Thoracic aorta (tissue), 2 donors: ENCODE data around the gene GABRB3. TPM values are rescaled to one million over a fixed set of nuclear protein-coding genes. Genes with fewer than 3 reads are reported as not detected.

Source experiments
- ATAC-seq: fragments of 150-250 bp; one replicate; pipeline ENCODE4 v1.8.0; 2017; ENCODE audit warnings: low read depth; ENCODE audit not compliant: insufficient number of reproducible peaks, low FRiP score
- DNase-seq: peaks from one replicate; pipeline ENCODE4 v3.0.0-alpha.2; 2020; ENCODE audit warnings: low spot score
- H3K27ac ChIP-seq, 2 donors: fragments of 200-600 bp; sonication (generic); 1 replicate in 1 of 2; 2 replicates in 1 of 2; pipeline ENCODE4 v1.5.1; 2016; ENCODE audit warnings: mild to moderate bottlenecking in 2 of 2, moderate library complexity in 2 of 2
- H3K27me3 ChIP-seq: fragments of 200-600 bp; sonication (generic); replicated peaks from 2 replicates; pipeline ENCODE4 v1.6.0; 2016; ENCODE audit warnings: mild to moderate bottlenecking; ENCODE audit not compliant: insufficient read depth
- H3K36me3 ChIP-seq: fragments of 200-600 bp; sonication (generic); one replicate; pipeline ENCODE4 v1.5.1; 2016
- H3K4me1 ChIP-seq, 2 donors: fragments of 200-600 bp; sonication (generic); 1 replicate in 1 of 2; 2 replicates in 1 of 2; pipeline versions ENCODE4 v1.5.1 to v1.6.0; 2016; ENCODE audit warnings: low read depth in 2 of 2, mild to moderate bottlenecking in 1 of 2; ENCODE audit not compliant: control insufficient read depth in 1 of 2
- H3K4me3 ChIP-seq: fragments of 200-600 bp; sonication (generic); 2 replicates; pipeline ENCODE4 v1.5.1; 2016; ENCODE audit warnings: mild to moderate bottlenecking
- H3K9me3 ChIP-seq: fragments of 200-600 bp; sonication (generic); 2 replicates; pipeline ENCODE4 v1.5.1; 2016
- total RNA-seq, 2 donors: library from RNA; depleted of rRNA; stranded (reverse); fragments of >200 nt; gene quantifications; one replicate each; pipeline versions ENCODE4 v1.1.0 to v1.2.3, GENCODE V29; 2016
- TF ChIP-seq, protein P1 (sequence below): fragments of 200-600 bp; sonication (generic); IDR thresholded peaks from one replicate; pipeline ENCODE4 v1.5.1; 2019; ENCODE audit warnings: antibody characterized with exemption

The GABRB3 gene
- total RNA-seq, 2 donors from 2014 or later, result 0.54 to 2.0 TPM

- Histone ChIP-seq H3K27me3 (no peaks in the 10 kb centered on the region), H3K9me3 (no peaks in the 10 kb centered on the region), H3K36me3 (no peaks in the 10 kb centered on the region), H3K4me1 (no peaks in the 10 kb centered on the region), H3K4me3 (no peak overlapping the region), H3K27ac (no peak overlapping the region)
- ATAC-seq, result no peak
- DNase-seq, result no peak
- TF ChIP-seq, protein P1, sequence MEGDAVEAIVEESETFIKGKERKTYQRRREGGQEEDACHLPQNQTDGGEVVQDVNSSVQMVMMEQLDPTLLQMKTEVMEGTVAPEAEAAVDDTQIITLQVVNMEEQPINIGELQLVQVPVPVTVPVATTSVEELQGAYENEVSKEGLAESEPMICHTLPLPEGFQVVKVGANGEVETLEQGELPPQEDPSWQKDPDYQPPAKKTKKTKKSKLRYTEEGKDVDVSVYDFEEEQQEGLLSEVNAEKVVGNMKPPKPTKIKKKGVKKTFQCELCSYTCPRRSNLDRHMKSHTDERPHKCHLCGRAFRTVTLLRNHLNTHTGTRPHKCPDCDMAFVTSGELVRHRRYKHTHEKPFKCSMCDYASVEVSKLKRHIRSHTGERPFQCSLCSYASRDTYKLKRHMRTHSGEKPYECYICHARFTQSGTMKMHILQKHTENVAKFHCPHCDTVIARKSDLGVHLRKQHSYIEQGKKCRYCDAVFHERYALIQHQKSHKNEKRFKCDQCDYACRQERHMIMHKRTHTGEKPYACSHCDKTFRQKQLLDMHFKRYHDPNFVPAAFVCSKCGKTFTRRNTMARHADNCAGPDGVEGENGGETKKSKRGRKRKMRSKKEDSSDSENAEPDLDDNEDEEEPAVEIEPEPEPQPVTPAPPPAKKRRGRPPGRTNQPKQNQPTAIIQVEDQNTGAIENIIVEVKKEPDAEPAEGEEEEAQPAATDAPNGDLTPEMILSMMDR, result no peak
Observed at GRCh38 chr15:26716069-26716468, 56.8 kb downstream of the GABRB3 start.

GRCh38 chr15:26713498-26713897 is 59.4 kb downstream of the GABRB3 start:
- no peaks in the 10 kb centered on the region for H3K27me3 ChIP-seq
- H3K4me3 ChIP-seq, result no peak overlapping the region
- no peaks in the 10 kb centered on the region for H3K9me3 ChIP-seq
- ATAC-seq (no peak), DNase-seq (no peak)
- H3K4me1 ChIP-seq, result no peaks in the 10 kb centered on the region
- no peak overlapping the region for H3K27ac ChIP-seq
- TF ChIP-seq, protein P1, result no peak
- no peaks in the 10 kb centered on the region for H3K36me3 ChIP-seq

DNA sequence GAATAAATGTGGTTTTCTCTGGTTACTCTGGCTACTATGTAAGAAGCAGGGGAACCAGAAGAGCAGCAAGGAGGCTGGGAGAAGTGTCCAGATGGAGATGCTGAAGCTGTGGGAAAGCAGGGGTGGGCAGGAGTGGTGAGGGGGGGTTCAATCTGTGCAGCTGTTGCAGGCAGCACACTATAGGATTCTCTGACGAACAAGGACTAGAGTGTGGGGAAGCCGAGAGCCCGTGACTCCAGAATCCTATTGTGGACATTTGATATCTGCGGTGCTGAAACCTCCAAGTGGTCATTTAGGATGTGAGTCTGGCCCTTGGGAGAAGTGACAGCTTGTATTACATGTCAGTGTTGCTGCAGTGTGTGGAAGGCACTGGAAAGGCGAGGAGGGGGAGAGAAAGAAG is 60.5 kb downstream of the GABRB3 start:
- DNase-seq (no peak), ATAC-seq (no peak)
- H3K27ac ChIP-seq, result no peak overlapping the region
- H3K4me3 ChIP-seq, result no peak overlapping the region
- no peaks in the 10 kb centered on the region for H3K4me1 ChIP-seq
- H3K27me3 ChIP-seq, result no peaks in the 10 kb centered on the region
- H3K36me3 ChIP-seq, result no peaks in the 10 kb centered on the region
- no peaks in the 10 kb centered on the region for H3K9me3 ChIP-seq
- TF ChIP-seq, protein P1, result no peak

DNA sequence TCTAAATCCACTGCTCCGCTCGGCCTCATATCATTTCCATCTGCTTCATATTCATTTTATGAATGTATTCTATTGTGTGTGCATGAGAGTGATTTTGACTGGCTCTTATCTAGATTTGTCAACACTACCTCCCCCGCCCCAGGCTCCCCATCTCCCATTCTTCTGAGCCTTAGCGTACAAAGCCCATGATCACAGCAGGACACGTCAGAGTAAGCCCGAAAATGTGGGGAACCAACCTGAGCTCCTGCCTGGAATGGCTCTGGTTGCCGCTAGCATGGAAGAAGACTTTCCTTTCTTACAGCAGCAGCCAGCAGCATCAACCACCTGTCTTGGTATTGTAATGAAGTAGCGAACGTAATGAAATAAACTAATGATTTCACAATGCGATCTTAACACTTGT is 61.4 kb downstream of the GABRB3 start:
- Histone ChIP-seq H3K27ac (no peak overlapping the region), H3K4me1 (no peaks in the 10 kb centered on the region), H3K9me3 (no peaks in the 10 kb centered on the region), H3K36me3 (no peaks in the 10 kb centered on the region), H3K4me3 (no peak overlapping the region), H3K27me3 (no peaks in the 10 kb centered on the region)
- ATAC-seq, result no peak
- TF ChIP-seq, protein P1, result no peak
- no peak for DNase-seq

DNA sequence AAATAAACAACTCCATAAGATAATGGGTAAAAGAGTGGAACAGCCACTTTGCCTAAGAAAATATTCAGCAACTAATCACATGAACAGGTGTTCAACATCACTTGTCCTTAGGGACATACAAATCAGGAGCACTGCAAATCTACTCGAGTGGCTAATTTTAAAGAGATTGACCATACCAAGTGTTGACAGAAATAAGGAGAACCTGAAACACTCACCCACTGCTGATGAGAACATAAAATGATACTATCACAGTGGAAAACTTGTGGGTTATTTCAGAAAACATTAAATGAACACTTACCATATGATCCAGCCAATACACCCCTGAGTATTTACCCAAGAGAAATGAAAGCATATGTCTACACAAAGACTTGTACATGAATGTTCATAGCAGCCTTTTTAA is 70.5 kb downstream of the GABRB3 start:
- ATAC-seq (no peak), DNase-seq (no peak)
- H3K4me3 ChIP-seq, result no peak overlapping the region
- TF ChIP-seq, protein P1, result no peak
- no peaks in the 10 kb centered on the region for H3K36me3 ChIP-seq
- H3K9me3 ChIP-seq, result no peaks in the 10 kb centered on the region
- H3K27me3 ChIP-seq, result no peaks in the 10 kb centered on the region
- no peak overlapping the region for H3K27ac ChIP-seq
- no peaks in the 10 kb centered on the region for H3K4me1 ChIP-seq
